ACHN (cell line): ENCODE data around the gene HHIP.

Experiments
- DNase-seq: peaks from one replicate; pipeline ENCODE4 v3.0.0-alpha.2; 2015
- in situ Hi-C: cut with HindIII; loops from 2 replicates; pipeline ENCODE4 v1.10.0; 2017; ENCODE audit warnings: low sequenced_read_pairs, low pct_ligation_motif_present, low pct_unique_long_range_greater_than_20kb

Gene HHIP

DNA sequence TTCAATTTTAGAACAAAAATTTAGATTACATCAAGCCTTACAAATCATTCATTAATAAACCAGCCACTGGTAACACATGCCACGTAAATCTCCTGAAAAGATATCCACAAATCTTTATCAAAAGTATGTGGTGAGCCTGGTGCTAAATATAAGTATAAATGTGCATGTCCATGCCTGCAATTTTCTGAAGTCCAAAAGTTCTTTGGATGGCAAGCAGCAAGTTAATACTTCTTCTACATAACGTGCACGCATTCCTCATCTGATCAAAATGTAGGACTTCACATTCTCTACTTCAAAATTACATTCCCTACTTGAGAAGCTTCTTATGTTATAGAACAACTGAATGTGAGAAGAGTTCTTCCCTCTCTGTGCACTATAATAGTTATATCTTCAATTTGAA is 49.8 kb downstream of the HHIP start:
- DNase-seq = no peak
- in situ Hi-C loops = no loop called here

DNA sequence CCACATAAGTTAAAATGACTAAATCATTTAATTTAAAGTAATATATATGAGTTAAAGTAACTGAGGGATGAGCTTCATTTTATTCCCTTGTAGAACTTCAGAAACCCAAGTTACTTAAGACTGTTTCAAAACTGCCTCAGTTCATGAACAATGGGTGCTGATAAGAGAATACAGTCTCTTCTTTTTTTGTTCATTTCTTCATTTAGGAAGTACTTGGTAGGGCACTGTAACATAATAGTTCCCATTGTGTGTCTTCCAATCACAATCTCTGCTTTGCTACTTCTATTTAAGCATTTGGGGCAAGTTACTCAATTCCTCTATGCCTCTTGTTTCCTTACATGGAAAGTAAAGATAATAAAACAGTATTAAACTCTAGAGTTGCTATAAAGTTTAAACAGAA is 50.4 kb downstream of the HHIP start:
- DNase-seq = no peak
- in situ Hi-C loops = no loop called here

DNA sequence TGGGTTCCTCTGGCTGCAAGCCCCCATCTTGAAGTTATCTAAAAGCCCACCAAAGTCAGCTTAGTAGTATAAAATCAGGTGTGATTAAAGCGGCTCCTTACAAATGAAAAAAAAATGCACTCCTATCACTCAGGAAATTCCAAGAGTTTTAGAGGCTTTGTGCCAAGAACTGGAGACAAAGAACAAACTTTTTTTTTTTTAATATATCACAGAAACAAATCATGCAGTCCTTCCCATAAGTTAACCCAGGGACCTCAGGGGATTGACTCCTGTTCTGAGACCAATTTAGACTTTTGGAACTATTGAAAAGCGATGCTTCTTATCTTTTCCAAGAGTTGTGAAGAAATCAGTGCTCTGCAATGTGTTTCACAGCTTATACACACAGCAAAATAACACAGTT is 53.6 kb downstream of the HHIP start:
- in situ Hi-C loops = no loop called here
- no peak for DNase-seq

DNA sequence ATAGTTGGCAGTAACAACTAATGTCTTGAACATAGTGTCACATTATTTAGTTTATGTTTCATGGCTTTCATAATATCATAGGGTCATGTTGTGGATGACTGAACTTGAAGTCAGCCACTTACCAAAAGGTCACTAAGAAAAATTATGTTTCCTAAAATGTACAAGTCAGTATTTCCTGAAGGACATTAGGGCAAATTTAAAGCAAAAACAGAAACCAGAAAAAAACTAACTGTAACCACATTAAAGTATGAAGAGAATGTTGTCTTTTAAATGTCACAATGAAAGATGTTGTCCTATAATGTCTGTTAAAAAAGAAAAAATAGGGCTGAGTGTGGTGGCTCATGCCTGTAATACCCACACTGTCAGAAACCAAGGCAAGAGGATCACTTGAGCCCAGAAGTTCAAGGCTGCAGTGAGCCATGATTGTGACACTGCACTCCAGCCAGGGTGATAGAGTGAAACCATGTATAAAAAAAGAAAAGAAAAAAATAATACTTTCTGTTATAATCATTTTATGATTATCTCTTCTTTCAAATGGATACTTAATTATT is 55.8 kb downstream of the HHIP start:
- no peak for DNase-seq

DNA sequence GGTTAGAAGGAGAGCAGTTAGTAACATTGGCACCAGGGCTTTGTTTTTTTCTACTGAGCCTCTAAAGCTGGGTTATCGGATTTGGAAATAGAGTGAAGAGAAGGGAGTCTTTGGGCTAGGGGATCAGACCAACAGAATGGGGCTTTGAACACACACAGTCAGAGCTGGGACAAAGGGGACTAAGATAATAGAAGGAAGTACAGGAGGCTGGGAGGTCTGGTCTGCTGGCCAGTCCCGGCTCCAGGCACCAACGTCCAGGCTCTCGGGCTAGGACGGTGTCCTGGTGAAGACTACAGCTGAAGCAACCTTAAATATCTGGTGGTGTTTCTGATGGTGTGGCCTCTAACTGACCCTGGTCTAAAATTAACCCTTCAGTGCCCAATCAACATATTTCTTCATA is 57.5 kb downstream of the HHIP start:
- DNase-seq = no peak

More for the DNA sequence above, 55.8 kb downstream of the HHIP start:
- in situ Hi-C loops = no loop called here

DNA sequence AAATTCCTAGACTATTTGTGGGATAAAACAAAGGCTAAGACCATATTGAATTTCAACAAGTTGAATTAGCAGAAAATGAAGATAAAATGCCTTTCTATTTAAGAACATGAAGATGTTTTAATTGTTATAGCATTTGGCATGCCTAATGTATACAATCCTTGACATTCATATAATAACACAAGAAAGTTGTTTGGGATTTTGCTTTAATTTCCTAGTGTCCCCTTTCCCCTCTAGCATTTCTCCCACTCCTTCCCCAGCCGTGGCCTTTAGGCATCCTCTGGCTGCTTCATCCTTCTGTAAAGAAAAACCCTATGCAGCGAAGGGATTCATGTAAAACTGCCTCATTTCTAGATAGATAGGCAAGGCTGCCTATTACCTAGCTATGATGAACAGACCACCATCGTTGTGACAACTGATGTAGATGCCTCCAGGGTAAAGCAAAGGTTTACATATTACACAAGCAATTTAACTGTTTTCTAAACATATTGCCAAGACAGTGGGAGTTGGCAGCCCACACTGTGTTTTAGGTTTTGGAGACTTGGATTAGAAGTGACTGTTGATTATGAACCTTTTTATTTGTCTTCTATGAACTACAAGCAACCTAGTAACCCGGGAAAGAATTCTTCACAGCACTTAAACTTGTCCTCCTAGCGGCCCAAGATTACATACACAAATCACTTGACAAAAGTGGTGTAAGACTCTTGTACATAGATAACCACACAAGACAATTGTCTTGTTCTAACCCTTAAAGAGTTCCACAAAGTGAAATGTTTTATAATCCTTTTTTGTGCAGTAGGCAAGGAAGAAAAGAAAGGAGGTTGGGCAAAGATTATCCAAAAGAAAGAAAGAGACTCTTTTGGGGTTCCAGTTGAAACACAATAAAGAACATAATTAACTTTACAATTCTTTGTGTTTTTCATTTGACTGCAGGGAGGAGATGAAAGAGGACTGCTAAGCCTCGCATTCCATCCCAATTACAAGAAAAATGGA is 59.9 kb downstream of the HHIP start:
- no peak for DNase-seq
- in situ Hi-C loops = no loop called here

More for the DNA sequence above, 57.5 kb downstream of the HHIP start:
- in situ Hi-C loops = no loop called here

DNA sequence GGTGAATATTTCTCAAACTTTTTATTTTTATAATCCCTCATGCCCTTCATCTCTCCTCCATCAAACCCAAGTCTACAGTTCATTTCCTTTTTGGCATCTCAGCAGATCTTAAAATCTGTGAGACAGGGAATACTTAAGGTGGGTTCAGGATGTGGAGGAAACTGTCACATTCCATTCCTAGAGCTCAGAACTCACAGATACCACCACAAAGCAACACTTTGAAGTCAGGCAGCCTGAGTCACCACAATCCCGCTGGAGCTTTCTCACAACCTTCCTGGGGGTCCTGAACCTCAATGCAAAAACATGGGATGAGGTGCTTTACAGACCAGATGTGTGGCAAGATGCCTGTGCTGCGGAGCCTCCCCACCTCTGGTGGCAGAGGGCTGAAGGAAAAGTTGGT is 63.2 kb downstream of the HHIP start:
- DNase-seq = peak; percentile 76
- in situ Hi-C loops = no loop called here

DNA sequence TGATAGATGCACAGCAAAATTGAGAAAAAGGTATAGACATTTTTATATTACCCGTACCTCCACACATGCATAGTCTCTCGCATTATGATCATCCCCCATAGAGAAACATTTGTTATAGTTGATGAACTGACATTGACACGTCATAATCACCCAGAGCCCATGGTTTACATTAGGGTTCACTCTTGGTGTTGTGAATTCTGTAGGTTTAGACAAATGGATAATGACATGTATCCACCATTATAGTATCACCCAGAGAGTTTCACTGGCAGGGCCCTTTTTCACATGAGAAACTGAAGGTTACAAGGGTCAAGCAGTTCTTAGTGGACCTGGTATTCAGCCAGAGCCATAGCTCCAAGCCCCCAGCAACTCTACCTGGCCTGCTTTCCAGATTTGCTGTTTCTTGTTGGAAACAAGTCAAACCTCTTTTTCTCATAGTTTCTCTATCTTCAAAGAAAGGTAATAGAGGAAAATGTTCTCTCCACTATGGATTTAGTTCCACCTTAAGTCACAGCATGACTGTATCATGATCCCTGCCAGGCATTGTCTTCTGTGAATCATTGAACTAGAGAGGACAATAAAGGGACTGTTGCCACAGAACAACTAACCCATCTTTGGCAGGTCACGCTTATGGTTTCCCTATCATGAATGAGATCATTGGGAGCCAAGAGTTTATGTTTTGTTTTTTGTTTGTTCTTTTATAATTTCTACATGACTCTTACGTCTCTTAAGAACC is 64.0 kb downstream of the HHIP start:
- in situ Hi-C loops = no loop called here
- peak; percentile 58 for DNase-seq

DNA sequence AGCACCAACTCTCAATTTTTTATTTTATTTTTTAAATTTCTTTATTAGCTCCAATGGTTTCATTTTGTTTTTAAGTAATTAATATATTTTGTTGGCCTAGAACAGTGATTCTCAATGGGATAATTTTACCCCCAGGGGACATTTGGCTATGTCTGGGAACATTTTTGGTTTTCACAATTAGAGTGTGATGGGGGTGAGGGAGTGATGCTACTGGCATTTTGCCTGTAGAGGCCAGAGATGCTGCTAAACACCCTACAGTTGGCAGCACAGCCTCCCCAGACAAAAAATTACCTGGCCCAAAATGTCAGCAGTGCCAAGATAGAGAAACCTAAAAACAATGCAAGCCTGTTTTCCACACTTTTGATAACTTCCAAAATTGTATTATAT is 64.6 kb downstream of the HHIP start:
- in situ Hi-C loops = no loop called here
- DNase-seq = no peak

DNA sequence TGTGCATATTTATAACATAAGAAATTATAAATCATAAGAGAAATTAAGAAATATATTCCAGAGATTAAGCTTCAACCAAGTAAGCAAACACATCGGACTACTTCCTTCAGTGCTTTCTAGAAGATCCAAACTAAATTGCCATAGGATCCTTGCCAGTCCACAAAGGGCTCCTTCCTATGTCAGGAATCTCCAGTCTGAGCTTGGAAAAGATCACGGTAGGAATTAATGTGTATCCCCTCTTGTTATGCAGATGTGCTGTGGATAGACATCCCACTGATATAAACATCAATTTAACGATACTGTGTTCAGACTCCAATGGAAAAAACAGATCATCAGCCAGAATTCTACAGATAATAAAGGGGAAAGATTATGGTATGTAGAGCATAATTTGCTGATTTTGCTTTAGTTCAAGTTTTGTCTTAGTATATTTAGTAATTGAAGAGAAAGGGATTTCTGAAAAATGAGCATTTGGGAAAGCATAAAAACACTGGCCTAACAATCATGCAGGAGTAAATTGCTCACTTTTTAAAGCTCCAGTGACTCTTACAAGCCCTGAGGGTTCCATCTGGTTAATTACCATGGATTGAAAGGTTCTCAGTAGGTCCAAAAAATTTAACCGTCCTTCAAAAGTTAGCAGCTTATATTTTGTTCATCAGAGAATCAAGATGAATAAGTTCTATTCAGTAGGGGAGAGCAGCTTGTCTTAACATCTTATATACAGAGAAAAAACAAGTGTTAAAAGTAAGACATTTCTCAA is 65.9 kb downstream of the HHIP start:
- in situ Hi-C loops = no loop called here
- DNase-seq = no peak

DNA sequence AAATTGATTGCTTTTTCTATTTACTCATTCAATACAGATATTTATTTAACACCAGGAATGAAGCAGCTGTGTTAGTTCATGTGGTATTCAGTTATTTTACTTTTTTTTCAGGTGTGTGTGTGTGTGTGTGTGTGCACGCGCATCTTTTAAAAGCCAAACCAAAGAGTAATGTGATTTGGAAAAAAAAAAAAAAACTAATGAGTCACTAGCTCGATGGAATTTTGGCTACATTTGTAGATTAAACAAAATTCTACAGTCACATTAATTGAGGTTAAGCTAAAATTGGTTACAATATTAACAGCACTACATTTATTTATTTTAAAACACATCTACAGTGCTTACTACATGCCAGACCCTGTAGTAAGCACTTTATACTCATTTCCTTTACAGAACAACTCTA is 66.8 kb downstream of the HHIP start:
- DNase-seq = no peak
- in situ Hi-C loops = no loop called here

DNA sequence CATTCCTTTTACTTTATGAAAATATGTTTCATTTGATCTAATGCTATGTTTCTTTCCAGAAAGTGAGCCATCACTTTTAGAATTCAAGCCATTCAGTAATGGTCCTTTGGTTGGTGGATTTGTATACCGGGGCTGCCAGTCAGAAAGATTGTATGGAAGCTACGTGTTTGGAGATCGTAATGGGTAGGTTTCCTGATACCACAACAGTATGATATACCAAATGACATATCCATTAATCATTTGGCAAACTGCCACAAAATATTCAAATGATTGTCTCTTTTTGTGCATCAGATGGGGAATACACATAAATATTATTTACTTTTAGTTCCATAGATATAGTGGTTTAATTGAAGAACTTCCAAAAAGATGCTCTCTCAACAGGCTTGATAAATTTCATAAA is 68.2 kb downstream of the HHIP start:
- DNase-seq = no peak
- in situ Hi-C loops = no loop called here

DNA sequence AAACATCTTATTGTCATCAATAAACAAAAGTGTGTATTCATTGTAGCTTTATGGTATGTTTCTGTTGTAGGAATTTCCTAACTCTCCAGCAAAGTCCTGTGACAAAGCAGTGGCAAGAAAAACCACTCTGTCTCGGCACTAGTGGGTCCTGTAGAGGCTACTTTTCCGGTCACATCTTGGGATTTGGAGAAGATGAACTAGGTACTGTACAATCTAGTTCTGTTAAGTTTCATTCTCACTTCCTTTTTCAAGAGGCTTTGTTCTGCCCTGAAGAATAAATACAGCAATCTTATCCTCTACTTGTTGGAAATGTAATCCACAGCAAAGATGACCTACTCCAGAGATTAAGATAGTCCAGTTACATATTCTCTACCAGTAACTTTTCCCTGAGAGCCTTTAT is 69.3 kb downstream of the HHIP start:
- in situ Hi-C loops = no loop called here
- DNase-seq = no peak

DNA sequence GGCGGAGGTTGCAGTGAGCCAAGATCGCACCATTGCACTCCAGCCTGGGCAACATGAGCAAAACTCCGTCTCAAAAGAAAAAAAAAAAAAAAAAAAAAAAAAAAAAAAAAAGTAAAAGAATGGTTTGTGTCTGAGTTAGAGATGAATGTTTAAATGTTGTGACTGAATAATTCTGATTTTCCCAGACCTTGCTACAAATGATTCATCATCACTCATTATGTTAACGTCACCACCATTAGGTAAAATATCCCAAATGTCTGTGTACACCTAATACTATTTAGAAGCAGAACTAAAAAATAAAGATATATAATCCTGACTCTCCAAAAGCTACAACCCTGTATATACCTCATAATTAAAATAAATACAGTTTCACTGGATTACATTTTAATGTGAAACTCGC is 70.8 kb downstream of the HHIP start:
- in situ Hi-C loops = no loop called here
- no peak for DNase-seq

DNA sequence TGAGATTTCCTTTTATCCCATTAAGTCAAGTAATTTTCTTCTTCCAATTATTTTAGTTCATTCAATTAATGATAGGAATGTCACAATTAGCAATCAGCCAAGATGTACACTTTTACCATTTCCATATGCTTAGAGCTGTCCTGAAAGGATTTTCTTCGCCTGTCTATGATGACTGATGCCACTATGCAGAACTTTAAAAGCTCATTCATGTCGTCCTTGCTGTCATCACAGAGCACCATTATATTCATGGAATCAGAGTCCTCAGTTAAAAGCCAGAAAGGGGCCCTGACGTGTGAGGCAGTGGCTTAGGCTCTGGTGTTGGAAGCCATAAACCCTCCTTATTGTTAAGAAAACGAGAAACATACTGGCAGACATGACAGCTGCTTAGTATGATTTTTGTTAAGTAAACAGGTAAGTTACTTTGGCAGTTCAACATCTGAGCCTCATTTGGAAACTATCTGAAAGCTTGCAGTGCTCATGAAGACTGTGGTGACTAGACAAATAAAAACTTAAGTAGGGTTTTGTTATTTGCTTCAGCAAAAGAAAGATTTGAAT is 73.1 kb downstream of the HHIP start:
- no peak for DNase-seq
- in situ Hi-C loops = no loop called here

DNA sequence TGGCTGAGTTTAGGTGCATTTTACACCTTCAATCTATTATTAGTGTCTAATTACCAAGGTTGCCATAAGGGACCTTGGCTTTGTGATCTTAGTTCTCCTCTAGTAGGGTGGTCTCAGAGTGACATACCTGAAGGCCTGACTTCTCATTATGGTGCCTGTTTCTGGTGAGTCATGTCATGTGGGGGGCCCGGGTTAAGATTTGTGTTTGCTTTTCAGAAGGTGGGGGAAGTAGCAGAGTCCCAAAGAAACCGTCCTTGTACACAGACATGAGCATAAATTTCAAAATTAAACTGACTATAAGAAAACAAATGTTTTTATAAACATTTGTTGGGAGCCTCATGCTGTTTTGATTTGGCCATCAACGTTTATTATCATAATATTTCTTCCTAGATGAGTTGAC is 74.5 kb downstream of the HHIP start:
- no peak for DNase-seq
- in situ Hi-C loops = no loop called here

DNA sequence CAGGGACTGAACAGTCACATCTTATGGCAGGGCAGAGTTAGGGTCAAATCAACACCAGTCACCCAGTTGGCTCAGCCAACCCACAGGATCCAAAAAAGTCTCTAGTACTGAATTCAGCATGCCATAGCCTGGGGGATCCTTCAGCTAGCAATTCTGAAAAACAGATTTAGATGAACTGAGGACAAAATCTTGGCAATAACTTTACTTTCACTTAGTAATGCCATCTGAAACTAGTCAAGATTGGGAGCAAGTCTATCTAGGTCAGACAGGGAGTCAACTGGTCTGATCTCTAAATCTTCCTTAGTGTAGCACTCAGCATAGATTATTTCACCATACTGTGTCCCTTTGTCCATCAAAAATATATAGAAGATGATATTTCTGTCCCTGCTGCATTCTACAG is 76.0 kb downstream of the HHIP start:
- no peak for DNase-seq
- in situ Hi-C loops = no loop called here

DNA sequence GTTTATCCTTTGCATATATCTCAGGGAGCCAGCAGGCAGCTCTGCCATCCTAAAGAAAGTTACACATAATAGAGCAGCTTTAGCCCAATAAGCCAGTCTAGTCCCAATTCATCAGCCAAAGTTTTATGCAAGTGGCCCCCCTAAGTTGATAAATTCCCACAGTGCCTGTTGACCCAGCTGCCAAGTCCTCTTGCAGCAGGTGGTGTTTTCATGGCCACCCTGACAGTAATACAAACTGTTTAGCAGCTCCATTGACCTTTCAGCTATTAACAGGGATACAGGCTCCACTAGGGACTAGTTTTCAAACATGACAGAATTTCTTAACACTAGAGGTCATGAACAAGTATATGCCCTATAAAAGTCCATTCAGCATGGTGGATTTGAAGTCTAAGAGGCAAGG is 77.5 kb downstream of the HHIP start:
- DNase-seq = no peak
- in situ Hi-C loops = no loop called here

DNA sequence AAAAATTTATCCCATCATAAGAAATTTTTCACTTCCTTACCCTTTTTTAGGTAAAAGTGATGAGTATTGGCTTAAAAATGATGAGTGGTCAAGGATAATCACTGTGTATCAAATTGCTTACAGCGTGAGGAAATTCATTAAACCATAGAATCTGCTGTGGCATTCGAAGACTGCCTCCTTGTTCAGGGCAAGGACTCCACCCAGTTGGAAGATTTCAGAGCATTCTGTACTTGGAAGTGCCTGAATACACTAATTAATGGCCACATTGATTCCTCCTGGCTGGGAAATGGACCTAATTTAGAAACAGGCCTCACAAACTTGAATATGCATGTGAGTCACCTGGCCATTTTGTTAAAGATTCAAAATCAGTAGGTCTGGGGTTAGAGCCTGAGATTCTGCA is 83.2 kb downstream of the HHIP start:
- in situ Hi-C loops = no loop called here
- no peak for DNase-seq
